Esophagus (tissue), 2 donors: ENCODE results near the gene SCGN. TPM values are rescaled to one million over a fixed set of nuclear protein-coding genes. Genes with fewer than 3 reads are reported as not detected.

ENCODE experiments used
- H3K27ac ChIP-seq, 2 donors: one replicate each; pipeline ENCODE4 v1.5.1; 2013; ENCODE audit warnings: low read depth in 2 of 2, mild to moderate bottlenecking in 2 of 2, inconsistent platforms in 1 of 2, low read length in 1 of 2, moderate library complexity in 1 of 2
- H3K27me3 ChIP-seq, 2 donors: one replicate each; pipeline ENCODE4 v1.6.1; 2013; ENCODE audit warnings: low read length in 2 of 2, control low read depth in 1 of 2, mild to moderate bottlenecking in 1 of 2; ENCODE audit not compliant: insufficient read depth in 2 of 2, control insufficient read depth in 1 of 2
- H3K36me3 ChIP-seq, 2 donors: one replicate each; pipeline ENCODE4 v1.6.1; 2013; ENCODE audit warnings: low read length in 1 of 2; ENCODE audit not compliant: control insufficient read depth in 2 of 2, insufficient read depth in 2 of 2
- H3K4me1 ChIP-seq, 2 donors: one replicate each; pipeline ENCODE4 v1.6.1; 2013; ENCODE audit warnings: low read length in 1 of 2; ENCODE audit not compliant: control insufficient read depth in 2 of 2, insufficient read depth in 2 of 2
- H3K4me3 ChIP-seq, 2 donors: one replicate each; pipeline ENCODE4 v1.5.1; 2013; ENCODE audit warnings: low read length in 2 of 2, mild to moderate bottlenecking in 2 of 2, low read depth in 1 of 2, moderate library complexity in 1 of 2
- H3K9me3 ChIP-seq, 2 donors: one replicate each; pipeline ENCODE4 v1.6.1; 2013; ENCODE audit warnings: mild to moderate bottlenecking in 2 of 2, low read depth in 1 of 2, low read length in 1 of 2, moderate library complexity in 1 of 2; ENCODE audit not compliant: control insufficient read depth in 2 of 2, insufficient read depth in 1 of 2
- WGBS, 2 donors: extraction: QIAGEN DNeasy Blood & Tissue Kit; methylation state at CpG; one replicate each; pipeline ENCODE4 v1.1.7; 2013; 5-methylcytosine and 5-hydroxymethylcytosine counted together
- polyA plus RNA-seq, 2 donors: library from polyadenylated mRNA; stranded (reverse); fragments of 200-250 nt; gene quantifications; one replicate each; pipeline ENCODE4 v1.2.3, GENCODE V29; 2013
- donor health status: healthy with polysubstance abuse.
- donor health status: Bipolar disorder and iron deficiency.

Gene SCGN
- polyA plus RNA-seq, 2 donors: 0.08 TPM; not detected in 1

- no peaks in the 10 kb centered on the region for H3K27me3 ChIP-seq
- WGBS, 2 donors: 75 to 76% methylated on average over 4 of the region's 4 CpGs
- H3K36me3 ChIP-seq: peaks cover 0 to 4% of the 10 kb centered on the region in 2 donors
- no peaks in the 10 kb centered on the region for H3K9me3 ChIP-seq
- no peaks in the 10 kb centered on the region for H3K4me1 ChIP-seq
- no peak overlapping the region for H3K27ac ChIP-seq
- H3K4me3 ChIP-seq: no peak overlapping the region
These were observed 32.8 kb upstream of the SCGN start for GRCh38 chr6:25619217-25619616.

GRCh38 chr6:25620391-25620790 lies 31.6 kb upstream of the SCGN start:
- H3K4me1 ChIP-seq: no peaks in the 10 kb centered on the region
- H3K27ac ChIP-seq: no peak overlapping the region
- H3K36me3 ChIP-seq: peaks cover 0 to 4% of the 10 kb centered on the region in 2 donors
- no peaks in the 10 kb centered on the region for H3K9me3 ChIP-seq
- no peaks in the 10 kb centered on the region for H3K27me3 ChIP-seq
- H3K4me3 ChIP-seq: no peak overlapping the region
- WGBS, 2 donors: 85 to 93% methylated on average over 2 of the region's 2 CpGs

- H3K36me3 ChIP-seq: peaks cover 0 to 4% of the 10 kb centered on the region in 2 donors
- H3K4me3 ChIP-seq: no peak overlapping the region
- H3K27ac ChIP-seq: no peak overlapping the region
- 51 to 55% methylated on average over 1 of the region's 1 CpG for WGBS, 2 donors
- H3K9me3 ChIP-seq: no peaks in the 10 kb centered on the region
- no peaks in the 10 kb centered on the region for H3K4me1 ChIP-seq
- no peaks in the 10 kb centered on the region for H3K27me3 ChIP-seq
These were observed 28.9 kb upstream of the SCGN start for GRCh38 chr6:25623065-25623464.

GRCh38 chr6:25623879-25624278 lies 28.1 kb upstream of the SCGN start:
- WGBS, 2 donors: 64 to 74% methylated on average over 1 of the region's 1 CpG

GRCh38 chr6:25627001-25627400 lies 25.0 kb upstream of the SCGN start:
- H3K27ac ChIP-seq: no peak overlapping the region
- no peak overlapping the region for H3K4me3 ChIP-seq
- H3K4me1 ChIP-seq: no peaks in the 10 kb centered on the region
- whole genome bisulfite sequencing, 2 donors: 73 to 84% methylated on average over 3 of the region's 3 CpGs
- no peaks in the 10 kb centered on the region for H3K27me3 ChIP-seq
- H3K9me3 ChIP-seq: no peaks in the 10 kb centered on the region
- H3K36me3 ChIP-seq: no peaks in the 10 kb centered on the region

More at GRCh38 chr6:25623879-25624278, 28.1 kb upstream of the SCGN start:
- H3K4me1 ChIP-seq: no peaks in the 10 kb centered on the region
- H3K27me3 ChIP-seq: no peaks in the 10 kb centered on the region
- H3K9me3 ChIP-seq: no peaks in the 10 kb centered on the region
- H3K36me3 ChIP-seq: peaks cover 0 to 3% of the 10 kb centered on the region in 2 donors
- H3K4me3 ChIP-seq: no peak overlapping the region
- no peak overlapping the region for H3K27ac ChIP-seq

GRCh38 chr6:25628471-25629197 lies 23.4 kb upstream of the SCGN start:
- H3K4me3 ChIP-seq: no peak overlapping the region
- H3K36me3 ChIP-seq: no peaks in the 10 kb centered on the region
- no peaks in the 10 kb centered on the region for H3K27me3 ChIP-seq
- no peaks in the 10 kb centered on the region for H3K4me1 ChIP-seq
- no peaks in the 10 kb centered on the region for H3K9me3 ChIP-seq
- 82% methylated on average over 4 of the region's 4 CpGs for WGBS, 2 donors
- no peak overlapping the region for H3K27ac ChIP-seq

GRCh38 chr6:25629198-25629576 lies 22.8 kb upstream of the SCGN start:
- no peak overlapping the region for H3K27ac ChIP-seq
- no peaks in the 10 kb centered on the region for H3K27me3 ChIP-seq
- H3K4me3 ChIP-seq: no peak overlapping the region
- no peaks in the 10 kb centered on the region for H3K36me3 ChIP-seq
- H3K9me3 ChIP-seq: no peaks in the 10 kb centered on the region
- H3K4me1 ChIP-seq: no peaks in the 10 kb centered on the region
- WGBS, 2 donors: 50 to 58% methylated on average over 4 of the region's 4 CpGs

- no peak overlapping the region for H3K4me3 ChIP-seq
- no peaks in the 10 kb centered on the region for H3K4me1 ChIP-seq
- no peaks in the 10 kb centered on the region for H3K36me3 ChIP-seq
- H3K27me3 ChIP-seq: no peaks in the 10 kb centered on the region
- WGBS, 2 donors: 58 to 63% methylated on average over 4 of the region's 4 CpGs
- no peaks in the 10 kb centered on the region for H3K9me3 ChIP-seq
- no peak overlapping the region for H3K27ac ChIP-seq
These were observed 21.3 kb upstream of the SCGN start for GRCh38 chr6:25630508-25631278.

GRCh38 chr6:25635886-25636317 lies 16.1 kb upstream of the SCGN start:
- H3K9me3 ChIP-seq: no peaks in the 10 kb centered on the region
- no peaks in the 10 kb centered on the region for H3K27me3 ChIP-seq
- H3K36me3 ChIP-seq: no peaks in the 10 kb centered on the region
- H3K4me1 ChIP-seq: no peaks in the 10 kb centered on the region
- no peak overlapping the region for H3K4me3 ChIP-seq
- 92 to 94% methylated on average over 2 of the region's 2 CpGs for WGBS, 2 donors
- no peak overlapping the region for H3K27ac ChIP-seq
